ENCODE measurements around the gene TARS2. TPM values are rescaled to one million over a fixed set of nuclear protein-coding genes. Genes with fewer than 3 reads are reported as not detected.

The TARS2 gene
- total RNA-seq, 1 experiment from 2014 or later: 42.9 TPM

DNA sequence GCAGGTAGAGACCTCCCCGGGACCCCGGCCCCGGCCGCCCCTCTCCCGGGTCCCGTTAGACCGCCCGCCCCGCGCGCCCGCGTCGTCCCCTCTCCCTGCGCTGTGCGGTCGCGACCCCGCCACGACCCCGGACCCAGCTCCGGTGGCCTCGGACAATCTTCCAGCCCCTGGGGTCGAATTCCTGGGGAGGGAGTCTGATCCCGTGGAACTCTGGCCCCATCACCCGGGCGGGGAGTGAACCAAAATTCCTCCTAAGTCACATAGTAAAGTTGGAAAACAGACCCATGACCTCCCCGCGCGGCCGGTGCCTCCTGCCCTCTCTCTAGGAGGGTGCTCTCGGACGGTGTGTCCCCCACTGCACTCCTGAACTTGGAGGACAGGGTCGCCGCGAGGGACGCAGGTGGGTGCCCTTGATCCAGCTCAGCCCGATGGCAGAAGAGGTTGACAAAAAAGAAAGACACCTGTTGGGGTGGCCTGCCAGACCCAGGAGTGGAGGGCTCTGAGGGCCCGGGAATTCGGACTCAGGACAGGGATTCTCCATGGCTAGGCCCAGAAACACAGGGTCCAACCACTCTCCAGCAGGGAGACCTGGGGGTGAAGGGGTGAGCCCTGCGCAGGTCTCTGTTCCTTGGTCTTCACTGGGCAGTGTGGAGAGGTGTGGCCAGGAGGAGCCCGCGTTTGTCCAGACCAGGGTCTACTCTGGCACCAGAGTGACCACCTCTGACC is 62.4 kb downstream of the TARS2 start:
- peak; percentile 7 for ATAC-seq
- H3K4me3 Mint-ChIP-seq: peak overlapping the region; percentile 80
- ChIA-PET POLR2A (interaction anchor here (0.6 to 1.4 kb wide), 6 partner anchors 9 to 198 kb away, joined by 3 to 5 read pairs (median 4); partner anchors contain the start of gene RPRD2), CTCF (interaction anchor here (1.3 to 8.2 kb wide), 3 partner anchors 10 to 34 kb away, joined by 3 to 124 read pairs (median 97); partner anchors contain the start of gene FALEC)
- TF ChIP-seq GTF2I (CRISPR knock-in tag; conservative IDR thresholded peaks at IDR 0.05) (no peak), AFF4 (CRISPR knock-in tag; IDR thresholded peaks at IDR 0.05; ENCODE audit: borderline replicate concordance) (no peak), PRRX2 (CRISPR knock-in tag; IDR thresholded peaks at IDR 0.05) (no peak), OVOL2 (CRISPR knock-in tag; IDR thresholded peaks at IDR 0.05; ENCODE audit: borderline replicate concordance) (no peak), CDX4 (CRISPR knock-in tag; IDR thresholded peaks at IDR 0.05; ENCODE audit: borderline replicate concordance) (no peak), SP1 (CRISPR knock-in tag; conservative IDR thresholded peaks at IDR 0.05) (0 out of 2 replicates have a peak, but pooled peaks have one; percentile 2), ZNF671 (CRISPR knock-in tag; IDR thresholded peaks at IDR 0.05) (no peak), RORB (CRISPR knock-in tag; IDR thresholded peaks at IDR 0.05) (no peak)
- TF ChIP-seq, protein P1, sequence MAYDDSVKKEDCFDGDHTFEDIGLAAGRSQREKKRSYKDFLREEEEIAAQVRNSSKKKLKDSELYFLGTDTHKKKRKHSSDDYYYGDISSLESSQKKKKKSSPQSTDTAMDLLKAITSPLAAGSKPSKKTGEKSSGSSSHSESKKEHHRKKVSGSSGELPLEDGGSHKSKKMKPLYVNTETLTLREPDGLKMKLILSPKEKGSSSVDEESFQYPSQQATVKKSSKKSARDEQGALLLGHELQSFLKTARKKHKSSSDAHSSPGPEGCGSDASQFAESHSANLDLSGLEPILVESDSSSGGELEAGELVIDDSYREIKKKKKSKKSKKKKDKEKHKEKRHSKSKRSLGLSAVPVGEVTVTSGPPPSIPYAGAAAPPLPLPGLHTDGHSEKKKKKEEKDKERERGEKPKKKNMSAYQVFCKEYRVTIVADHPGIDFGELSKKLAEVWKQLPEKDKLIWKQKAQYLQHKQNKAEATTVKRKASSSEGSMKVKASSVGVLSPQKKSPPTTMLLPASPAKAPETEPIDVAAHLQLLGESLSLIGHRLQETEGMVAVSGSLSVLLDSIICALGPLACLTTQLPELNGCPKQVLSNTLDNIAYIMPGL (CRISPR knock-in tag; IDR thresholded peaks at IDR 0.05): no peak
- peak; percentile 65 for DNase-seq (ENCODE audit: low spot score)
- peaks cover 25% of the 10 kb centered on the region for H3K4me1 Mint-ChIP-seq
- no peaks in the 10 kb centered on the region for H3K36me3 Mint-ChIP-seq
- no peaks in the 10 kb centered on the region for H3K9me3 Mint-ChIP-seq
- no peak overlapping the region for H3K27ac Mint-ChIP-seq
- peaks cover 43% of the 10 kb centered on the region for H3K27me3 Mint-ChIP-seq (ENCODE audit: low read depth)

- Mint-ChIP-seq H3K4me3 (peak overlapping the region; percentile 80), H3K36me3 (peaks cover 2% of the 10 kb centered on the region; the same call in 1 of the 2 replicates), H3K27ac (no peak overlapping the region), H3K9me3 (no peaks in the 10 kb centered on the region), H3K4me1 (peaks cover 26% of the 10 kb centered on the region), H3K27me3 (ENCODE audit: low read depth) (peaks cover 43% of the 10 kb centered on the region)
- ATAC-seq: no peak
- DNase-seq (ENCODE audit: low spot score): no peak
- ChIA-PET POLR2A (interaction anchor here (1.1 to 1.4 kb wide), 3 partner anchors 8 to 18 kb away, joined by 4 read pairs; no protein-coding TSS in a partner anchor), CTCF (interaction anchor here (1.3 to 8.2 kb wide), 3 partner anchors 10 to 35 kb away, joined by 3 to 124 read pairs (median 97); partner anchors contain the start of gene FALEC)
- no peak for TF ChIP-seq GRHL2 (CRISPR knock-in tag; IDR thresholded peaks at IDR 0.05; ENCODE audit: insufficient replicate concordance, severe bottlenecking)
- TF ChIP-seq FOXJ3 (CRISPR knock-in tag; IDR thresholded peaks at IDR 0.05; ENCODE audit: borderline replicate concordance): no peak
- TF ChIP-seq ZNF121 (CRISPR knock-in tag; IDR thresholded peaks at IDR 0.05): no peak
- TF ChIP-seq, protein P2, sequence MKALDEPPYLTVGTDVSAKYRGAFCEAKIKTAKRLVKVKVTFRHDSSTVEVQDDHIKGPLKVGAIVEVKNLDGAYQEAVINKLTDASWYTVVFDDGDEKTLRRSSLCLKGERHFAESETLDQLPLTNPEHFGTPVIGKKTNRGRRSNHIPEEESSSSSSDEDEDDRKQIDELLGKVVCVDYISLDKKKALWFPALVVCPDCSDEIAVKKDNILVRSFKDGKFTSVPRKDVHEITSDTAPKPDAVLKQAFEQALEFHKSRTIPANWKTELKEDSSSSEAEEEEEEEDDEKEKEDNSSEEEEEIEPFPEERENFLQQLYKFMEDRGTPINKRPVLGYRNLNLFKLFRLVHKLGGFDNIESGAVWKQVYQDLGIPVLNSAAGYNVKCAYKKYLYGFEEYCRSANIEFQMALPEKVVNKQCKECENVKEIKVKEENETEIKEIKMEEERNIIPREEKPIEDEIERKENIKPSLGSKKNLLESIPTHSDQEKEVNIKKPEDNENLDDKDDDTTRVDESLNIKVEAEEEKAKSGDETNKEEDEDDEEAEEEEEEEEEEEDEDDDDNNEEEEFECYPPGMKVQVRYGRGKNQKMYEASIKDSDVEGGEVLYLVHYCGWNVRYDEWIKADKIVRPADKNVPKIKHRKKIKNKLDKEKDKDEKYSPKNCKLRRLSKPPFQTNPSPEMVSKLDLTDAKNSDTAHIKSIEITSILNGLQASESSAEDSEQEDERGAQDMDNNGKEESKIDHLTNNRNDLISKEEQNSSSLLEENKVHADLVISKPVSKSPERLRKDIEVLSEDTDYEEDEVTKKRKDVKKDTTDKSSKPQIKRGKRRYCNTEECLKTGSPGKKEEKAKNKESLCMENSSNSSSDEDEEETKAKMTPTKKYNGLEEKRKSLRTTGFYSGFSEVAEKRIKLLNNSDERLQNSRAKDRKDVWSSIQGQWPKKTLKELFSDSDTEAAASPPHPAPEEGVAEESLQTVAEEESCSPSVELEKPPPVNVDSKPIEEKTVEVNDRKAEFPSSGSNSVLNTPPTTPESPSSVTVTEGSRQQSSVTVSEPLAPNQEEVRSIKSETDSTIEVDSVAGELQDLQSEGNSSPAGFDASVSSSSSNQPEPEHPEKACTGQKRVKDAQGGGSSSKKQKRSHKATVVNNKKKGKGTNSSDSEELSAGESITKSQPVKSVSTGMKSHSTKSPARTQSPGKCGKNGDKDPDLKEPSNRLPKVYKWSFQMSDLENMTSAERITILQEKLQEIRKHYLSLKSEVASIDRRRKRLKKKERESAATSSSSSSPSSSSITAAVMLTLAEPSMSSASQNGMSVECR (CRISPR knock-in tag; IDR thresholded peaks at IDR 0.05; ENCODE audit: borderline replicate concordance): no peak
- no peak for TF ChIP-seq ZNF317 (CRISPR knock-in tag; IDR thresholded peaks at IDR 0.05; ENCODE audit: borderline replicate concordance, low read depth)
- no peak for TF ChIP-seq IRF2 (CRISPR knock-in tag; IDR thresholded peaks at IDR 0.05; ENCODE audit: borderline replicate concordance, low read depth)
Observed at GRCh38 chr1:150550222-150551050, 63.2 kb downstream of the TARS2 start.

All from WTC11 (cell line).